Smooth muscle cell (in vitro differentiated cells): ENCODE results near the gene MPP1. TPM values are rescaled to one million over a fixed set of nuclear protein-coding genes. Genes with fewer than 3 reads are reported as not detected.

Source experiments
- DNase-seq: peaks from one replicate; lab custom pipeline; 2025; ENCODE audit not compliant: unreplicated experiment; lab: John Stamatoyannopoulos, UW
- H2AFZ ChIP-seq: fragments of 200-600 bp; sonication (generic); 2 replicates; pipeline ENCODE4 v1.6.0; 2016; ENCODE audit warnings: antibody characterized with exemption, low read depth, mild to moderate bottlenecking
- H3F3A ChIP-seq: fragments of 200-600 bp; sonication (generic); 2 replicates; pipeline ENCODE4 v1.6.0; 2017; ENCODE audit warnings: antibody characterized with exemption, low read depth
- H3K27ac ChIP-seq: fragments of 200-600 bp; sonication (generic); 2 replicates; pipeline ENCODE4 v1.5.1; 2016; ENCODE audit warnings: low read depth, mild to moderate bottlenecking
- H3K27me3 ChIP-seq: fragments of 200-600 bp; sonication (generic); 2 replicates; pipeline ENCODE4 v1.6.1; 2016; ENCODE audit warnings: low read depth, mild to moderate bottlenecking
- H3K36me3 ChIP-seq: fragments of 200-600 bp; sonication (generic); 2 replicates; pipeline ENCODE4 v1.5.1; 2016; ENCODE audit warnings: low read depth
- H3K4me1 ChIP-seq: fragments of 200-600 bp; sonication (generic); 2 replicates; pipeline ENCODE4 v1.5.1; 2016; ENCODE audit warnings: low read depth
- H3K4me2 ChIP-seq: fragments of 200-600 bp; sonication (generic); 2 replicates; pipeline ENCODE4 v1.6.0; 2016; ENCODE audit warnings: mild to moderate bottlenecking
- H3K4me3 ChIP-seq: fragments of 200-600 bp; sonication (generic); 2 replicates; pipeline ENCODE4 v1.5.1; 2016; ENCODE audit warnings: mild to moderate bottlenecking
- H3K79me2 ChIP-seq: fragments of 200-600 bp; sonication (generic); 2 replicates; pipeline ENCODE4 v1.6.0; 2016; ENCODE audit warnings: low read depth, mild to moderate bottlenecking
- H3K9ac ChIP-seq: fragments of 200-600 bp; sonication (generic); 2 replicates; pipeline ENCODE4 v1.6.0; 2016; ENCODE audit warnings: low read depth
- H3K9me3 ChIP-seq: fragments of 200-600 bp; sonication (generic); replicated peaks from 2 replicates; pipeline ENCODE4 v1.5.1; 2016; ENCODE audit warnings: low read depth
- H4K20me1 ChIP-seq: fragments of 200-600 bp; sonication (generic); 2 replicates; pipeline ENCODE4 v1.6.0; 2016; ENCODE audit warnings: low read depth
- CTCF ChIP-seq: fragments of 200-600 bp; sonication (generic); IDR thresholded peaks from 2 replicates; pipeline ENCODE4 v1.5.1; 2017; ENCODE audit warnings: borderline replicate concordance, mild to moderate bottlenecking, antibody characterized with exemption; ENCODE audit not compliant: insufficient read depth, poor library complexity, severe bottlenecking
- WGBS: methylation state at CpG from one replicate; pipeline ENCODE4 v1.1.7; 2016; ENCODE audit warnings: low lambda C conversion rate; 5-methylcytosine and 5-hydroxymethylcytosine counted together
- polyA plus RNA-seq: library from polyadenylated mRNA; unstranded; fragments of >200 nt; fragmentation: Nextera tagmentation; extraction: Ambion mirVana; gene quantifications from 2 replicates; pipeline ENCODE4 v1.2.1, GENCODE V29; 2016
- total RNA-seq: library from RNA; depleted of rRNA; stranded (reverse); fragments of >200 nt; gene quantifications from 2 replicates; pipeline ENCODE4 v1.2.3, GENCODE V29; 2014

Gene MPP1
- total and polyA plus RNA-seq, 2 experiments from 2014 or later = 15.1 to 17.5 TPM

- no peak overlapping the region for H3K4me2 ChIP-seq
- H3K4me3 ChIP-seq = no peak overlapping the region
- H3K9ac ChIP-seq = no peak overlapping the region
- H3K9me3 ChIP-seq = no peaks in the 10 kb centered on the region
- 82% methylated on average over 1 of the region's 1 CpG for WGBS
- no peak overlapping the region for H3K27ac ChIP-seq
- H3K36me3 ChIP-seq = no peaks in the 10 kb centered on the region
- no peak for TF ChIP-seq CTCF
- no peaks in the 10 kb centered on the region for H3F3A ChIP-seq
- no peak overlapping the region for H2AFZ ChIP-seq
- no peaks in the 10 kb centered on the region for H3K27me3 ChIP-seq
- no peaks in the 10 kb centered on the region for H4K20me1 ChIP-seq
- no peaks in the 10 kb centered on the region for H3K79me2 ChIP-seq
- H3K4me1 ChIP-seq = no peaks in the 10 kb centered on the region
- DNase-seq = no peak
Observed at GRCh38 chrX:154836163-154836562, 30.9 kb upstream of the MPP1 start.

- no peak for DNase-seq
- H3K4me1 ChIP-seq = no peaks in the 10 kb centered on the region
- no peaks in the 10 kb centered on the region for H3K9me3 ChIP-seq
- no peak within 1 kb of the TSS for H3K9ac ChIP-seq
- no peak within 1 kb of the TSS for H3K4me2 ChIP-seq
- no peak within 1 kb of the TSS for H3K27ac ChIP-seq
- H3K36me3 ChIP-seq = no peaks in the 10 kb centered on the region
- no peak within 1 kb of the TSS for H2AFZ ChIP-seq
- no peak within 1 kb of the TSS for H3K4me3 ChIP-seq
- H4K20me1 ChIP-seq = no peaks in the 10 kb centered on the region
- whole genome bisulfite sequencing = 71% methylated on average over 3 of the region's 3 CpGs
- no peaks in the 10 kb centered on the region for H3K27me3 ChIP-seq
- H3F3A ChIP-seq = no peaks in the 10 kb centered on the region
- no peak for TF ChIP-seq CTCF
- H3K79me2 ChIP-seq = no peaks in the 10 kb centered on the region
Observed at GRCh38 chrX:154834562-154834961, 29.3 kb upstream of the MPP1 start, which contains the start of gene SMIM9. TSS of gene SMIM9 (minus strand) at chrX:154834662. CDS start at chrX:154830856, 3,806 bp downstream.

- 80% methylated on average over 3 of the region's 3 CpGs for WGBS
- H3K4me1 ChIP-seq = no peaks in the 10 kb centered on the region
- H3K9ac ChIP-seq = no peak overlapping the region
- no peaks in the 10 kb centered on the region for H3K27me3 ChIP-seq
- no peak overlapping the region for H2AFZ ChIP-seq
- no peak overlapping the region for H3K4me2 ChIP-seq
- no peaks in the 10 kb centered on the region for H3K36me3 ChIP-seq
- no peak for DNase-seq
- no peaks in the 10 kb centered on the region for H3K9me3 ChIP-seq
- no peak overlapping the region for H3K4me3 ChIP-seq
- H4K20me1 ChIP-seq = no peaks in the 10 kb centered on the region
- no peak for TF ChIP-seq CTCF
- no peaks in the 10 kb centered on the region for H3K79me2 ChIP-seq
- H3F3A ChIP-seq = no peaks in the 10 kb centered on the region
- H3K27ac ChIP-seq = no peak overlapping the region
Observed at GRCh38 chrX:154833746-154834274, 28.5 kb upstream of the MPP1 start.

- Histone ChIP-seq H3K36me3 (no peaks in the 10 kb centered on the region), H3F3A (no peaks in the 10 kb centered on the region), H3K4me2 (no peak overlapping the region), H3K4me1 (no peaks in the 10 kb centered on the region), H3K27ac (no peak overlapping the region), H3K4me3 (no peak overlapping the region), H3K27me3 (no peaks in the 10 kb centered on the region), H3K79me2 (no peaks in the 10 kb centered on the region), H4K20me1 (no peaks in the 10 kb centered on the region), H3K9ac (no peak overlapping the region), H2AFZ (no peak overlapping the region), H3K9me3 (no peaks in the 10 kb centered on the region)
- DNase-seq = no peak
- WGBS = 29% methylated on average over 1 of the region's 1 CpG
- TF ChIP-seq CTCF = no peak
Observed at GRCh38 chrX:154829926-154830442, 24.7 kb upstream of the MPP1 start.
